Measurements from ENCODE around the gene GREB1.

DNA sequence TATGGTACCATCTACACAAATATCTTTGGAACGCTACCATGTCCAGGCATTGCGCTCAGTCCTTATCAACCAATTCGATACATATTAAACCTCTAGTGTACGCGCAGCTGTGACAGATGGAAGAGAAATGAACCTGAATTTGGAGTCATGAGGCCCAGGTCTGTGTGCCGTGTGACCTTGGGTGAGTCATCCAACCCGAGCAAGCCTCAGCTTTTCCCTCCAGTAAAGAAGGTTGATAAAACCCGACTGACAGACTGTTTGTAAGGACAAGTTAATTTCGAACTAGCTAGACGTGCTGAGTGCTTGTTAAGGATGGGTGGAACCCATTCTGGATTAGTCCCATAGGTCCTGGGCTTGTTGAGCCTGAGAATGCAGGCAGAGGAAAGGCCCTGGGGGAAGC, 28.2 kb downstream of the GREB1 start:
- TF ChIP-seq EZH2phosphoT487 (conservative IDR thresholded peaks at IDR 0.05; ENCODE audit: low read length), result no peak
- TF ChIP-seq, protein P1, sequence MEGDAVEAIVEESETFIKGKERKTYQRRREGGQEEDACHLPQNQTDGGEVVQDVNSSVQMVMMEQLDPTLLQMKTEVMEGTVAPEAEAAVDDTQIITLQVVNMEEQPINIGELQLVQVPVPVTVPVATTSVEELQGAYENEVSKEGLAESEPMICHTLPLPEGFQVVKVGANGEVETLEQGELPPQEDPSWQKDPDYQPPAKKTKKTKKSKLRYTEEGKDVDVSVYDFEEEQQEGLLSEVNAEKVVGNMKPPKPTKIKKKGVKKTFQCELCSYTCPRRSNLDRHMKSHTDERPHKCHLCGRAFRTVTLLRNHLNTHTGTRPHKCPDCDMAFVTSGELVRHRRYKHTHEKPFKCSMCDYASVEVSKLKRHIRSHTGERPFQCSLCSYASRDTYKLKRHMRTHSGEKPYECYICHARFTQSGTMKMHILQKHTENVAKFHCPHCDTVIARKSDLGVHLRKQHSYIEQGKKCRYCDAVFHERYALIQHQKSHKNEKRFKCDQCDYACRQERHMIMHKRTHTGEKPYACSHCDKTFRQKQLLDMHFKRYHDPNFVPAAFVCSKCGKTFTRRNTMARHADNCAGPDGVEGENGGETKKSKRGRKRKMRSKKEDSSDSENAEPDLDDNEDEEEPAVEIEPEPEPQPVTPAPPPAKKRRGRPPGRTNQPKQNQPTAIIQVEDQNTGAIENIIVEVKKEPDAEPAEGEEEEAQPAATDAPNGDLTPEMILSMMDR (IDR thresholded peaks at IDR 0.05; ENCODE audit: insufficient read depth, low read length, poor library complexity, severe bottlenecking), result no peak
